ENCODE measurements around the gene GALNT16. TPM values are rescaled to one million over a fixed set of nuclear protein-coding genes. Genes with fewer than 3 reads are reported as not detected.

GALNT16 gene
- total and polyA plus RNA-seq, 2 donors (not counting 1 experiment from before 2014, with no cell fraction given), result 0.09 to 3.4 TPM

- H3K36me3 ChIP-seq (replicated peaks in 1 of 2; ENCODE audit: control extremely low read depth in 1 of 2, control insufficient read depth in 1 of 2, extremely low read depth in 1 of 2, insufficient read depth in 2 of 2, low read length in 1 of 2), result no peaks in the 10 kb centered on the region
- no peak for TF ChIP-seq CTCF (IDR thresholded peaks at IDR 0.05)
- TF ChIP-seq EZH2 (IDR thresholded peaks at IDR 0.05; ENCODE audit: borderline replicate concordance, insufficient read depth, low read depth, low read length, poor library complexity, severe bottlenecking), result no peak
- no peak for ATAC-seq (ENCODE audit: low read depth)
- Mint-ChIP-seq H3K27ac (no peak overlapping the region), H3K4me1 (no peaks in the 10 kb centered on the region), H3K27me3 (no peaks in the 10 kb centered on the region), H3K9me3 (ENCODE audit: insufficient read depth) (no peaks in the 10 kb centered on the region), H3K4me3 (no peak overlapping the region)
- H3K4me1 ChIP-seq (ENCODE audit: control insufficient read depth in 2 of 2, insufficient read depth in 2 of 2, low read length in 2 of 2), result no peaks in the 10 kb centered on the region
- no peak overlapping the region for H2AFZ ChIP-seq (ENCODE audit: insufficient read depth, low read depth, low read length, poor library complexity, severe bottlenecking)
- no peak overlapping the region for H3K27ac ChIP-seq (ENCODE audit: low read length in 2 of 2)
- ChIA-PET POLR2A (no interaction called here), CTCF (no interaction called here)
- no peak overlapping the region for H3K9ac ChIP-seq (ENCODE audit: low read length)
- intact Hi-C loops (cut with micrococcal nuclease), result no loop called here
- no peak overlapping the region for H3K4me2 ChIP-seq (replicated peaks; ENCODE audit: low read depth, low read length, poor library complexity, severe bottlenecking)
- no peak for DNase-seq
- 100% methylated on average over 1 of the region's 1 CpG for WGBS (ENCODE audit: insufficient coverage)
- H3K4me3 ChIP-seq (ENCODE audit: control extremely low read depth in 1 of 5, extremely low read depth in 1 of 5, insufficient read depth in 1 of 5, low read depth in 2 of 5, low read length in 4 of 5), result no peak overlapping the region
- no peaks in the 10 kb centered on the region for H4K20me1 ChIP-seq (ENCODE audit: control insufficient read depth, insufficient read depth, low read length, poor library complexity, severe bottlenecking)
- peaks cover 0 to 3% (median under 1%) of the 10 kb centered on the region in 4 experiments for H3K27me3 ChIP-seq (replicated peaks in 1 of 4; ENCODE audit: control extremely low read depth in 1 of 4, control insufficient read depth in 3 of 4, insufficient read depth in 4 of 4, low read length in 3 of 4)
- no peaks in the 10 kb centered on the region for H3K79me2 ChIP-seq (ENCODE audit: control insufficient read depth, insufficient read depth, low read length)
- no peaks in the 10 kb centered on the region for H3K9me3 ChIP-seq (ENCODE audit: control extremely low read depth in 1 of 3, control insufficient read depth in 2 of 3, insufficient read depth in 1 of 3, low read length in 2 of 3)
Measured at GRCh38 chr14:69368381-69368780, 108.4 kb downstream of the GALNT16 start.

- POLR2A ChIA-PET, result no interaction called here
- intact Hi-C loops (cut with micrococcal nuclease), result no loop called here
- H3K4me3 ChIP-seq (ENCODE audit: control extremely low read depth in 1 of 5, extremely low read depth in 1 of 5, insufficient read depth in 1 of 5, low read depth in 2 of 5, low read length in 4 of 5), result no peak overlapping the region
- no peak overlapping the region for H3K4me2 ChIP-seq (replicated peaks; ENCODE audit: low read depth, low read length, poor library complexity, severe bottlenecking)
- ATAC-seq (ENCODE audit: low read depth) (no peak), DNase-seq (no peak)
- H4K20me1 ChIP-seq (ENCODE audit: control insufficient read depth, insufficient read depth, low read length, poor library complexity, severe bottlenecking), result no peaks in the 10 kb centered on the region
- no peak overlapping the region for H2AFZ ChIP-seq (ENCODE audit: insufficient read depth, low read depth, low read length, poor library complexity, severe bottlenecking)
- CTCF ChIA-PET, result interaction anchor here (0.6 to 1.4 kb wide), 2 partner anchors 128 to 386 kb away, joined by 4 read pairs; no protein-coding TSS in a partner anchor
- H3K27ac Mint-ChIP-seq, result no peak overlapping the region
- H3K9me3 Mint-ChIP-seq (ENCODE audit: insufficient read depth), result peaks cover under 1% of the 10 kb centered on the region
- H3K27me3 ChIP-seq (replicated peaks in 1 of 4; ENCODE audit: control extremely low read depth in 1 of 4, control insufficient read depth in 3 of 4, insufficient read depth in 4 of 4, low read length in 3 of 4), result peaks cover 0 to 3% (median 0%) of the 10 kb centered on the region in 4 experiments
- H3K4me1 ChIP-seq (ENCODE audit: control insufficient read depth in 2 of 2, insufficient read depth in 2 of 2, low read length in 2 of 2), result no peaks in the 10 kb centered on the region
- no peaks in the 10 kb centered on the region for H3K9me3 ChIP-seq (ENCODE audit: control extremely low read depth in 1 of 3, control insufficient read depth in 2 of 3, insufficient read depth in 1 of 3, low read length in 2 of 3)
- no peak overlapping the region for H3K27ac ChIP-seq (ENCODE audit: low read length in 2 of 2)
- H3K36me3 ChIP-seq (replicated peaks in 1 of 2; ENCODE audit: control extremely low read depth in 1 of 2, control insufficient read depth in 1 of 2, extremely low read depth in 1 of 2, insufficient read depth in 2 of 2, low read length in 1 of 2), result no peaks in the 10 kb centered on the region
- TF ChIP-seq EZH2 (IDR thresholded peaks at IDR 0.05; ENCODE audit: borderline replicate concordance, insufficient read depth, low read depth, low read length, poor library complexity, severe bottlenecking) (no peak), CTCF (IDR thresholded peaks at IDR 0.05) (no peak)
- WGBS (ENCODE audit: insufficient coverage), result 100% methylated on average over 2 of the region's 5 CpGs
- no peak overlapping the region for H3K9ac ChIP-seq (ENCODE audit: low read length)
- H3K4me3 Mint-ChIP-seq, result no peak overlapping the region
- no peaks in the 10 kb centered on the region for H3K4me1 Mint-ChIP-seq
- H3K79me2 ChIP-seq (ENCODE audit: control insufficient read depth, insufficient read depth, low read length), result no peaks in the 10 kb centered on the region
- H3K27me3 Mint-ChIP-seq, result no peaks in the 10 kb centered on the region
Measured at GRCh38 chr14:69370061-69370460, 110.1 kb downstream of the GALNT16 start.
